ENCODE results near the gene GLYATL1B.
"Not testable (repeated sequence)": the region's sequence is repeated elsewhere in the genome, so short reads cannot be mapped to it uniquely, and the experiment has no call there.

GLYATL1B gene

GRCh38 chr11:59095225-59095624 is 9.1 kb downstream of the GLYATL1B start:
- not testable (repeated sequence) for DNase-seq (ENCODE audit: low read depth in 1 of 2, low spot score in 1 of 2)

- not testable (repeated sequence) for DNase-seq (ENCODE audit: low read depth in 1 of 2, low spot score in 1 of 2)
Measured at GRCh38 chr11:59095972-59096575, 10.0 kb downstream of the GLYATL1B start.

GRCh38 chr11:59097113-59097708 is 11.1 kb downstream of the GLYATL1B start:
- DNase-seq (ENCODE audit: low read depth in 1 of 2, low spot score in 1 of 2): peak; percentile 19 to 53

- not testable (repeated sequence) for DNase-seq (ENCODE audit: low read depth in 1 of 2, low spot score in 1 of 2)
Measured at GRCh38 chr11:59097938-59098337, 11.8 kb downstream of the GLYATL1B start.

GRCh38 chr11:59102259-59102765 is 16.2 kb downstream of the GLYATL1B start:
- peak; percentile 30 to 56 for DNase-seq (ENCODE audit: low read depth in 1 of 2, low spot score in 1 of 2)

- DNase-seq (ENCODE audit: low read depth in 1 of 2, low spot score in 1 of 2): peak; percentile 38 to 59
Measured at GRCh38 chr11:59106363-59107336, 20.5 kb downstream of the GLYATL1B start, which contains the start of gene FAM111B. TSS of gene FAM111B (plus strand) at chr11:59107237. CDS start at chr11:59109626, 2,389 bp downstream.

- not testable (repeated sequence) for DNase-seq (ENCODE audit: low read depth in 1 of 2, low spot score in 1 of 2)
Measured at GRCh38 chr11:59107721-59108120, 21.6 kb downstream of the GLYATL1B start.

GRCh38 chr11:59112494-59112893 is 26.4 kb downstream of the GLYATL1B start:
- no peak for DNase-seq (ENCODE audit: low read depth in 1 of 2, low spot score in 1 of 2)

GRCh38 chr11:59114344-59114743 is 28.2 kb downstream of the GLYATL1B start:
- no peak for DNase-seq (ENCODE audit: low read depth in 1 of 2, low spot score in 1 of 2)

GRCh38 chr11:59115553-59115952 is 29.4 kb downstream of the GLYATL1B start:
- DNase-seq (ENCODE audit: low read depth in 1 of 2, low spot score in 1 of 2): no peak

- no peak for DNase-seq (ENCODE audit: low read depth in 1 of 2, low spot score in 1 of 2)
Measured at GRCh38 chr11:59117774-59118173, 31.7 kb downstream of the GLYATL1B start.

GRCh38 chr11:59119826-59120225 is 33.7 kb downstream of the GLYATL1B start:
- DNase-seq (ENCODE audit: low read depth in 1 of 2, low spot score in 1 of 2): no peak

GRCh38 chr11:59135648-59136461 is 49.7 kb downstream of the GLYATL1B start:
- DNase-seq (ENCODE audit: low read depth in 1 of 2, low spot score in 1 of 2): peak; percentile 78 to 81

- DNase-seq (ENCODE audit: low read depth in 1 of 2, low spot score in 1 of 2): not testable (repeated sequence)
Measured at GRCh38 chr11:59136551-59136950, 50.4 kb downstream of the GLYATL1B start.

- DNase-seq (ENCODE audit: low read depth in 1 of 2, low spot score in 1 of 2): no peak
Measured at GRCh38 chr11:59137190-59137589, 51.1 kb downstream of the GLYATL1B start.

- DNase-seq (ENCODE audit: low read depth in 1 of 2, low spot score in 1 of 2): no peak
Measured at GRCh38 chr11:59138643-59139042, 52.5 kb downstream of the GLYATL1B start.

GRCh38 chr11:59141191-59141590 is 55.1 kb downstream of the GLYATL1B start:
- no peak for DNase-seq (ENCODE audit: low read depth in 1 of 2, low spot score in 1 of 2)

- no peak for DNase-seq (ENCODE audit: low read depth in 1 of 2, low spot score in 1 of 2)
Measured at GRCh38 chr11:59141673-59142460, 55.8 kb downstream of the GLYATL1B start.

Measured in activated CD4-positive, alpha-beta T cell treated with anti-CD3 and anti-CD28 coated beads, Interleukin-2, amount 50 U/mL, for 24 hours (primary cell).